Sigmoid colon (tissue), 4 donors: ENCODE measurements around the gene LDB2.

Experiments used
- POLR2A ChIP-seq, 2 donors: fragments of 450-650 bp; IDR thresholded peaks; one replicate each; pipeline ENCODE4 v1.6.1; 2016; ENCODE audit warnings: antibody characterized with exemption in 2 of 2, mild to moderate bottlenecking in 2 of 2, moderate library complexity in 2 of 2
- POLR2AphosphoS5 ChIP-seq, 4 donors: sonication (generic); formaldehyde crosslinking; IDR thresholded peaks; one replicate each; pipeline ENCODE4 v1.6.1; 2017; ENCODE audit warnings: antibody characterized with exemption in 4 of 4

DNA sequence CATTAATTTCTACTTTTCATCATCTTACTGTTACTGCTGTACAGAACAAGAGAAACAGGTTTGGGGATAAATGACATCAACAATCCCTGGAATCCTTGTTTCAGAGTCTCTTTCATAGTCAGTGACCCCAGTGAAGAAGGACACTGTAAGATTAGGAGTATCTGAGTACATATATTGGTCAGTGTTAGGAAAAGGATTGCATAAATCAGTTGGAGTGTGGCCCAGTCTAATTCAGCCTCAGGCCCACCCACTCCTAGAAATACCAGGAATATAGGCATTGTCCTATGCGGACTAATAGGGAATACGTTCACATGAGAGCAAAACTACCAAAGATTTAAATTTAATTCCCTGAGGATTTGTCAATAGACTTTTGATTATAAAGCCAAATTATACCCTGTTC lies 237.8 kb downstream of the LDB2 start:
- no peak for TF ChIP-seq POLR2A (IDR thresholded peaks at IDR 0.05)
- TF ChIP-seq POLR2AphosphoS5 (IDR thresholded peaks at IDR 0.05): no peak
